NCI-H510A (cell line): ENCODE results near the gene SP2.
"Not testable (repeated sequence)": the region's sequence is repeated elsewhere in the genome, so short reads cannot be mapped to it uniquely, and the experiment has no call there.

Source experiments
- DNase-seq: peaks from one replicate; lab custom pipeline; 2025; lab: John Stamatoyannopoulos, UW

SP2 gene

DNA sequence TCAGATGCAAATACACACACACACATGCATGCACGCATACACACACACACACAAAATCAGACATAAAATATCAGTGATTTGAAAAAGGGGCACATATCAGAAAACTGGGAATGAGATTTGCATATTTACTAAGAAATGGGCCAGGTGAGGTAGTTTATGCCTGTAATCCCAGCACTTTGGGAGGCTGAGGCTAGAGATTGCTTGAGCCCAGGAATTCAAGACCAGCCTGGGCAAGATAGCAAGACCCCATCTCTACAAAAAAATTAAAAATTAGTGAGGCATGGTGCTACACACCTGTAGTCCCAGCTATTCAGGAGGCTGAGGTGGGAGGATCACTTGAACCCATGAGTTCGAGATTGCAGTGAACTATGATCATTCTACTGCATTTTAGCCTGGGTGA, 23.0 kb downstream of the SP2 start:
- DNase-seq = no peak

DNA sequence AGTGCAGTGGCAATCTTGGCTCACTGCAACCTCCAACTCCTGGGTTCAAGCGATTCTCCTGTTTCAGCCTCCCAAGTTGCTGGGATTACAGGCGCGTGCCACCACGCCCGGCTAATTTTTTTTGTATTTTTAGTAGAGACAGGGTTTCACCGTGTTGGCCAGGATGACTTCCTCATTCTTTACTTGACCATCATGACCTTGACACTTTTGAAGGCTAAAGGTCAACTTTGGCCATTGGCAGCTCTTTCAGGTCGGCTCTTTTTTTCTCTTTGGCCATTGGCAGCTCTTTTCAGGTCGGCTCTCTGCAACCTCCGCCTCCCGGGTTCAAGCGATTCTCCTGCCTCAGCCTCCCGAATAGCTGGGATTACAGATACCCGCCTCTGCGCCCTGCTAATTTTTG, 23.9 kb downstream of the SP2 start:
- DNase-seq = not testable (repeated sequence)

DNA sequence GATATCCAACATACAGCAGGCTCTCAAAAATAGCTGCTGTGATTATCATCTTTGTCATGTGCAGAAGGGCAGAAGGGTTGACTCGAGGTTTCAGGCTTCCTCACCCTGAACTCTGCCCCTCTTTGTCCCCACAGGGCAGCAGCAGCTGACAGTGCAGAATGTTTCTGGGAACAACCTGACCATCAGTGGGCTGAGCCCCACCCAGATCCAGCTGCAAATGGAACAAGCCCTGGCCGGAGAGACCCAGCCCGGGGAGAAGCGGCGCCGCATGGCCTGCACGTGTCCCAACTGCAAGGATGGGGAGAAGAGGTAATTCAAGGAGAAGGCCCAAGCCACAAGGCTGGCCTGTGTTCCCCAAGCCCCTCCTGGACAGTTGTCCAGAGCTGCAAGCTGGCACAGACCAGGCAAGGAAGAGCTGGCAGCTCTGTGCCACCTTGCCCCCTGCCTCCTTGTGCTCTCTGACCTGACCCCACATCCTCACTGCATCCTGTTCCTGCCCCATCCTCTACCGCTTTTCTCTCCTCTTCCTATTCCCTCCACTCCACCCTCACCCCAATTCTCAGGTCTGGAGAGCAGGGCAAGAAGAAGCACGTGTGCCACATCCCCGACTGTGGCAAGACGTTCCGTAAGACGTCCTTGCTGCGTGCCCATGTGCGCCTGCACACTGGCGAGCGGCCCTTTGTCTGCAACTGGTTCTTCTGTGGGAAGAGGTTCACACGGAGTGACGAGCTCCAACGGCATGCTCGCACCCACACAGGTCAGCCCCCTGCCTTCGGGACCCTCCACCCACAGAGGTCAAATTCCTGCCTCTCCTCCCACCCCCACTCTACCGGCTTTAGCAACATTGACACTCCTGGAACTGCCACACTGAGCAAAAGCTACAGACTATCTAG, 29.0 kb downstream of the SP2 start:
- DNase-seq = no peak

GRCh38 chr17:47925678-47925988, 29.6 kb downstream of the SP2 start:
- DNase-seq = no peak

- DNase-seq = no peak
Measured at GRCh38 chr17:47927821-47928400, 31.9 kb downstream of the SP2 start.

DNA sequence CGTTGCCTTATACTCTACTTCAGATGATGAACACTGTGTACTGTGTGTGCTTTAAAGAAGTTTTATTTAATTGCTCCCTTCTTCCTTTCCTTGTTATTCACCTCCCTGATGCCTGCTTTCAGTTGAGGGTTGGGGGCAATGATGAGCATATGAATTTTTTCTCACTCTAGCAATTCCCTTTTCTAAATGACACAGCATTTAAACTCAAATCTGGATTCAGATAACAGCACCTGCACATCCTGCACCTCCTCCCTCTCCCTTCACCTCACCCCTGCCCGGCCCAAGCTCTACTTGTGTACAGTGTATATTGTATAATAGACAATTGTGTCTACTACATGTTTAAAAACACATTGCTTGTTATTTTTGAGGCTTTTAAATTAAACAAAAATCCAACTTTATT, 32.4 kb downstream of the SP2 start:
- DNase-seq = no peak

DNA sequence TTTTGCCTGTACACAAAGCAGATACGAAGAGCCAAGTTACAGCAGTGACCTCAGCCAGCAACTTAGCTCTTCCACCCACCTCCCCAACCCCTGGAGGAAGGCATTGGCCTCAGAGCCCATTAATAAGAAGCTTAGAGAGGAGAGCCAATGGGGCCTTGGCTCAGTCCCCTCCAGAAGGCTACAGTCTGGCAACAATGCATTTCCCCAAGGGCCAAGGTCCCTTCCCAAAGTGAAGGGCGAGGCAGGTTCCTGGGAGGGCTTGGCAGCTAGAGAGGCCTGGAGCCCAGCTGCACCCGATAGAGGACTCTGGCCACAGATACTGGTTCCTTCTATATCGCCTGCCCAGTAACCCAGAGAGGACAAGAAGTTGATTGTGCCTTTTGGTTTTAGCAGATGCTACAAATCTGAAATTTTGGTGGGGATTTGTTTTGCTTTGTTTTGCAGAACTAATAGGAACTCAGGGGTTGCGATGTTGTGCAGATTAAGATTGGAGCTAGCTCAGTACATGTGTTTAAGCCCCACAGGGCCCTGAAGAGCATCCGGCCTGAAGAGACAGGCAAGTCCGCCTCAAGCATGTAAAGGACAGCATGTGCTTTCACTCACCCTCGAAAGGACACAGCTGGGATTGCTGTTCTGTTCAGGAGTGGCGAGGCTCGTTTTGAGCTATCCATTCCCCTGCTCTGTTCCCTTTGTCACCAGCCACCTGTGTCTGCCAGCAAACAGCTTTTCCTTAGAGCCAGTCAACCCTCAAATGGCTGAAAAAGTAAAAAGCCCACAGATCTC, 33.4 kb downstream of the SP2 start:
- DNase-seq = no peak

- no peak for DNase-seq
Measured at GRCh38 chr17:47931848-47932247, 35.8 kb downstream of the SP2 start.

- DNase-seq = no peak
Measured at GRCh38 chr17:47934856-47935255, 38.8 kb downstream of the SP2 start.

GRCh38 chr17:47935468-47935867, 39.4 kb downstream of the SP2 start:
- not testable (repeated sequence) for DNase-seq

GRCh38 chr17:47935961-47936360, 39.9 kb downstream of the SP2 start:
- DNase-seq = no peak

GRCh38 chr17:47937941-47938340, 41.9 kb downstream of the SP2 start:
- DNase-seq = no peak

GRCh38 chr17:47941246-47942095, 45.4 kb downstream of the SP2 start, which contains the start of gene PNPO:
TSS of gene PNPO (plus strand) at chr17:47941571. CDS start at chr17:47941676, 105 bp downstream.
- DNase-seq = peak; percentile 100

DNA sequence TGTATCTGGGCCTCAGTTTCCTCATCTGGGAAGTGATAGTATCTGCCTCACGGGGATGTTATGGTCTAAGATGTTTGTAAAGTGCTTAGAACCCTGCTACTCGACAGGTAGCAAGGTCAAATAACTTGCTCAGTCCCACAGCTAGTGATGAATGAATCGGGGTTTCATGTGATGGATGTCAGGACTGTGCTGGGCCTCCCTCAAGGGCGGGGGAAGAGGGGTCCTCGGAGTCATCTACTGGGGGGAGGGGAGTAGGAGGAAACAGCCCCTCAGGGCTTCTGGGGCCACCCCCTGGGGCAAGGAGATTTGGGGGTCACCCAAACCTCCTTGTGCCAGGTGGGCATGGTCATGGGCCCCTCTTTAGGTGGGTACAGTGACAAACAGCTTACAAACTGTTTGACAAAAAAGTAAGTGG, 46.1 kb downstream of the SP2 start:
- no peak for DNase-seq

DNA sequence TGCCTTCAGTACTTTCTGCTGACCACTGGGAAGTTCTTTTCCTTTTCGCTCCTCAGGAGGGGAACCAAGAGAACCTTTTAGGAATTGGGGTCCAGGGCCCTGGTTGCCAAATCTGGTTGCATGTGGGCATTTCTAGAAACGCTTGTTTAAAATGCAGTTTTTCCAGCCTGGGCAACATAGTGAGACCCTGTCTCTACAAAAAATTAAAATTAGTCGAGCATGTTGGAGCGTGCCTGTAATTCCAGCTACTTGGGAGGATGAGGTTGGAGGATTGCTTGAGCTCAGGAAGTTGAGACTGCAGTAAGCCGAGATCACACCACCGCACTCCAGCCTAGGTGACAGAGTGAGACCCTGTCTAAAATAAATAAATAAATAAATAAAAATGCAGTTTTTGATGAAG, 46.5 kb downstream of the SP2 start:
- no peak for DNase-seq

GRCh38 chr17:47945080-47945479, 49.0 kb downstream of the SP2 start:
- no peak for DNase-seq

DNA sequence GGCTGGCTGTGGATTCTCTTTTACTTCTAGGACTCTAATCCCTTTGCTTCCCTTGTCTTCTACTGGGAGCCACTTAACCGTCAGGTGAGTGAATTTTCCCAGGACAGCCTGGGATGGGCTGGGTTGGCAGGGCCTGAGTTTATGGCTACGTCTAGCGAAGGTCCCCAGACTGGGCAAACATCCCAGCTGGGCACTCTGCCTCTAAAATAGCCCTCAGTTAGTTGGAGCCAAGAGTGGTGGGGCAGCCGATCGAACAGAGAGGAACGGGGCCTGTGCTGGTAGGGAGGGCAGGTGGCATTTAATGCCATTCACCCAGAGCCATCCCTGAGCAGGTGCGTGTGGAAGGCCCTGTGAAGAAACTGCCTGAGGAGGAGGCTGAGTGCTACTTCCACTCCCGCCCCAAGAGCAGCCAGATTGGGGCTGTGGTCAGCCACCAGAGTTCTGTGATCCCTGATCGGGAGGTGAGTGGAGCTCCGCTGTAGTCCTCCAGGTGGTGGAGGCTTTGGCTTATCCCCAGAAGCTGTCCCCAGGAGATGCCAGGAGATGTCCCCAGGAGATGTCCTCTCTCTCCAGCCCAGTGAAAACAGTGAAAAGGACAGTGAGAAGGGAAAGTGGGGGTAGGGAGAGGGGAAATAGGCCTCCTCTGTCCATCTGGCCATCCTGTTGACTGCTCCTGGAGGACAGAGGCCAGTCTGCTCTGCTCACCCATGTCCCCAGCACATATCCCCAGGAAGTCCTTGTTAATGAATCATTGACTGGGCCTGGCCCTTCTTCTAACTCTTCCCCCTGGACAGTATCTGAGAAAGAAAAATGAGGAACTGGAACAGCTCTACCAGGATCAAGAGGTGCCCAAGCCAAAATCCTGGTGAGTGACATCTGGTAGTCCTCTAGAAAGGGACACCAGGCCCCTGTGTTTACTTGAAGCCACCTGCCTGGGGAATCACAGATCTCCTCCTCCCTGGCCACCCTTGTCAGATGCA, 49.8 kb downstream of the SP2 start:
- DNase-seq = no peak

GRCh38 chr17:47946516-47946915, 50.5 kb downstream of the SP2 start:
- DNase-seq = no peak

DNA sequence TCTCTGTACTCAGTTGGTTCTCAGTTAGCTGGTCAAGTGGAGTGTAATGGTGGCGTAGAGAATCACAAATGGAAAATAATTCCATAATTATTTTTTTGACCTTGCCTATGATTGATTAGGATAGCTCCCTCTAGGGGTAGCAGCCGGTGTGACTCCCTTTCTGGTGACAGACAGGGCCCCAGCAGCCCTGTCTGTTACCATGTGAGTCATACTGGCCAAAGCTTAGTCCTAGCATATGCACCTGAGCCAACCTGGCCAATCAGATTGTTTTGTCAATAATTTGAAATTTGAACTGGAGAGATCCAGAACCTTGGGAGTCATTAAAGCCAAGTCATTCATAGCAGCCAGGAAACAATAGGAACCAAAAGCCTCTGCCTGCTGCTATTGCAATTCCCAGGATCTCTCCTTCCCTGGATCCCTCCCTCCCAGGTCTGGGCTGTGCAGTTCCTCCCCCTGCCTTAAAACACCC, 50.9 kb downstream of the SP2 start:
- DNase-seq = peak; percentile 91

- no peak for DNase-seq
Measured at GRCh38 chr17:47948706-47949196, 52.7 kb downstream of the SP2 start.
